GM19397 (cell line): ENCODE results near the gene AGPS.
"Not testable (repeated sequence)": the region's sequence is repeated elsewhere in the genome, so short reads cannot be mapped to it uniquely, and the experiment has no call there.

ENCODE experiments used
- ATAC-seq: cut with Tn5 transposase; IDR thresholded peaks from one replicate; pipeline ENCODE4 v1.9.1; 2021; ENCODE audit warnings: mild to moderate bottlenecking, moderate library complexity; ENCODE audit not compliant: unreplicated experiment

AGPS gene

DNA sequence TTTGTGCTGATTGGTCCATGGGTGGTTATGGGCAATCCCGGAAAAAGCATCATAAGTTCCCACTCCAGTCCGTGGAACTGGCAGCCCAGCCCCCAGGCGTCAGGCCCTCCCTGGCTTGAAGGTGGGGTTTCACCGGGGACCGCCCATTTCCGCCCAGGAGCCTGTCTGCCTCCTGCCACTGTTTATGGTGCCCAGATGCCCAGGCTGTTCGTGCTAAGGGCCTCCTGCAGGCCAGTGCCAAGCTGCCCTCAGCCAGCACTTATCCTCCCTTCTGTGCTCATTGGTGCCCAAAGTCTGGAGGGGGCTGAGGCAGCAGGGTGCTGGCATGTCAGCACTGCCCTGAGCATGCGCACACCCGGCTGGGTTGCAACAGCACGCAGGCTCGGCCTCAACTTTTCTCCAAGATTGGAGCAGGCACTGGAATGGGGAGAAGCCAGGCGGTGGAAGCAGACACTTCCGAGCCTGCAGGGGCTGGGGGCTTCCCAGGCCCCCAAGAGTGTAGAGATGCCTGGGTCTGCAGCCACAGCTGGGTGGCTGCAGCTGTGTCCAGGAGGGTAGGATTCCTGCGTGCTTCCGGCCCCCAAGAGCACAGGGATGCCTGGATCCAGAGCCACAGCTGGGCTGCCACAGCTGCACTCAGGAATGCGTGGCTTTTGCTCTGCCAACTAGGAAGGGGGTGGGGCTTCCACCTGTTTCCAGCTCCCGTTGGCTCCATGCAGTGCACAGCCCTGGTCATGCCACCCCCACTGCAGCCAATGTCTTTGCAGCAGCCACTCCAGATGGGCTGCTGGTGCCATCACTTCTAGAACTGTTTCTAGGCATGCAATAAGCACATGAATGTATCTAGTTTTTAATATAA lies 74.0 kb downstream of the AGPS start:
- no peak for ATAC-seq

GRCh38 chr2:177467646-177468045 lies 75.1 kb downstream of the AGPS start:
- no peak for ATAC-seq

DNA sequence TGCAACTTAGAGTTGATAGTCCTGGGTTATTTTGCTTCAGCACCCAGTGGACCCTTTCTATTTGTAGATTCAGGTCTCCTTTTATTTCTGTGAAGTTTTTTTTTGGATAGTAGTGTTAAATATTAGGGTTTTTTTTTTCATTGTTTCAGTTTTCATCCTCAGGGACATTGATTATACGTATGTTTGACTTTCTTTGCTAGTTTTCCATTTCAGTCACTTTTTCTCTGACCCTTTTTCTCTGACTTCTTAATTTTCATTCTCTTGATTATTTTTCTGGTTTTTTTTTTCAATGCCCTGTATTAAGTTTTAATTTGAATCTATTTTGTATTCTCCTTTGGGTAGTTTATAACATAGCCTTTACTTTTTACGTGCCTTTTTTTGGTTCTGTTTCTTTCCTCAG lies 79.4 kb downstream of the AGPS start:
- ATAC-seq = no peak

- ATAC-seq = no peak
Observed at GRCh38 chr2:177474301-177474700, 81.7 kb downstream of the AGPS start.

- ATAC-seq = no peak
Observed at GRCh38 chr2:177474998-177475397, 82.4 kb downstream of the AGPS start.

DNA sequence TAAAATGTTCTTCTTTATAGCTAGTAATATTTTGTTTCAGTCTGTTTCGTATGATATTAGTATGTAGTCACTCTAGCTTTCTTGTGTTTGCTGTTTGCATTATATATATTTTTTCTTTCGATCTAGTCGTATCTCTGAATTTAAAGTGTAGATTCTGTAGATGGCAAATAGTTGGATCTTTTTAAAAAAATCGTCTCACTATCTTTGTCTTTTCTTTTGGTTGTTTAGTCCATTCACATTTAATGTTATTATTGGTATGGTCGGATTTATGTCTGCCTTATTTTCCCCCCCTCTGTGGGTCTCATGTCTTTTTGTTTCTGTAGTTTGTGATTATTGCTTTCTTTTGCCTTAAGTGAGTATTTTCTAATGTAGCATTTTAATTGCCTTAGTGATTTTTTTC lies 84.3 kb downstream of the AGPS start:
- no peak for ATAC-seq

- no peak for ATAC-seq
Observed at GRCh38 chr2:177478029-177478428, 85.5 kb downstream of the AGPS start.

- no peak for ATAC-seq
Observed at GRCh38 chr2:177478907-177479306, 86.3 kb downstream of the AGPS start.

DNA sequence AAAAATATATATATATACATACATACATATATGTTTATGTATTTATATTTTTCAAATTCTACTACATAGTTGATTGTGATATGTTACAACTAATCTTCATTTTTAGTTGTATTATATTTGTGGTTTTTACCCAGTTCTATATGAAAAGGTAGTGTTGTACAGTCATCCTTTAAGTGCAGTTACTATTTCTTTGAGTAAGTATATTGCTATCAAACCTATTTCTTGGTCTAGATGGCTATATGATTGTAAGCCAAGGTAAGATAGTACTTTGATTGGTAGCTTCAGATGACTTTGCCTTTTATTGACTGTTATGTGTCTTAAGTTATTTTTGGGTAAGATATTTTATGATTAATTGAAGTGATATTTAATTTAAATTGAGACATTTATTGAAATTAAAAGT lies 89.6 kb downstream of the AGPS start:
- no peak for ATAC-seq

DNA sequence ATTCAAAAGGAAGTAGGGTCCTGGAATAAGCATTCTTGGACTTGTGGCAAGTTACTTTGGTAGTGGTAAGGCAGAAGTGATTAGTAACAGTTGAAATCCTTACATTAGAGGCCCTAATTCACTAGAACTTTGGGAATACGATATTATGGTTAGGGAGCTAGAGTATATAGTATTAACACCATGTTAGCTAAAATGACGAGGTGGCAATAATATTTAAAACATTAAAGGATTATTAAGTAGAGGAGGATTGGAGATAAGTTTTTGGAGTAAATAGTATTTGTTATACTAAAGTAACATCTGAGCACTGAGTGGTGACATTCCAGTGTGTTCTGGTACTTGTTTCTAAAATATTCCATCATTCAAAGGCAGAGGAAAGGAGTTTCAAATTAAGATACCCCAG lies 91.0 kb downstream of the AGPS start:
- ATAC-seq = no peak

DNA sequence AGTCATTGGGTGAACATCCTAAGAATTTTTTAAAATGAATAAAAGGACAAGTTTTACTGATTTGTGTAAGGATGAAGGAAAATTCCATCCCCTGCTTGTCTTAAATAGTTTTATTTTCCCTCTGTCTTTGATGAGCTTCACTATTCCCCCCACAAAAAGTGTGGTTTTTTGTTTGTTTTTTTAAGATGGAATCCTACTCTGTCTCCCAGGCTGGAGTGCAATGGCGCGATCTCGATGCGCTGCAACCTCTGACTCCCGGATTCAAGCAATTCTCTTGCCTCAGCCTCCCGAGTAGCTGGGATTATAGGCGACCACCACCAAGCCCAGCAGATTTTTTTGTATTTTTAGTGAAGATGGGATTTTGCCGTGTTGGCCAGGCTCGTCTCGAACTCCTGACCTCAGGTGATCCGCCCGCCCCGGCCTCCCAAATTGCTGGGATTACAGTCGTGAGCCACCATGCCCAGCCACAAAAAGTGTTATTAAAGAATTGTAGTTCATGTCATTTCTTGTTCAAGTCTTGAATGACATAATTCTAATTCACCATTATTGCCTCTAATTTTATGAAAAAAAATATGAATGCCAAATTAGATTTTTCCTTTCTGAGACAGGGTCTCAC lies 91.7 kb downstream of the AGPS start:
- ATAC-seq = no peak

DNA sequence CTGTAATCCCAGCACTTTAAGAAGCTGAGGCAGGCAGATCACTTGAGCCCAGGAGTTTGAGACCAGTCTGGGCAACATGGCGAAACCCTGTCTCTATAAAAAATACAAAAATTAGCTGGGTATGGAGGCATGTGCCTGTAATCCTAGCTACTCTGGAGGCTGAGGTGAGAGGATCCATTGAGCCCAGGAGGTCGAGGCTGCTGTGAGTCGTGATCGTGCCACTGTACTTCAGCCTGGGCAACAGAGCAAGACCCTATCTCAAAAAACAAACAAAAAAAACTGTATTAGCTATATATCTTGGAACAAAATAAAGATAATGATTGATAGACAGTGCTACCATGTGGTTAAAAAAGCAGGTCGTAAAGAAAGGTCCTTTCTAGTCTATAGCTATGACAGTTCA lies 93.1 kb downstream of the AGPS start:
- not testable (repeated sequence) for ATAC-seq

GRCh38 chr2:177489719-177490301 lies 97.2 kb downstream of the AGPS start:
- ATAC-seq = no peak

GRCh38 chr2:177495945-177496344 lies 103.4 kb downstream of the AGPS start:
- no peak for ATAC-seq

GRCh38 chr2:177496921-177497320 lies 104.3 kb downstream of the AGPS start:
- no peak for ATAC-seq

DNA sequence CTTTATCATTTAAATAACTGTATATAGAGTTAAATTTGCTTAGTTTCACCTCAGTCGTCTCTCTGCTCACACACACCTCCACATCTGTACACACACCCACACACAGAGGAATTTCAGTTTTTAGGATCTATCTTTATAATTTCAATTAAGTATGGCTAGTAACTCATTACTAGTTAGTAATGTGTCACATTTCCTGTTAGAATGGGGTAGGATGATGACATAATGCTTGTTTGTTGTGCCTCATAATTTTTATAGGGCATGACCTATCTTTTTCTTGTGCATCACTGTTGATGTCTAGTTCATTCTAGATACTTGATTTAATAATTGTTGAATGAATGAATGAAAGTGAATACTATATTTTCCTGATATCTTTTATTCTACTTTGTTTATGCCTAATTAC lies 108.6 kb downstream of the AGPS start:
- no peak for ATAC-seq

- no peak for ATAC-seq
Observed at GRCh38 chr2:177506505-177506904, 113.9 kb downstream of the AGPS start.

- ATAC-seq = no peak
Observed at GRCh38 chr2:177506998-177507397, 114.4 kb downstream of the AGPS start.

DNA sequence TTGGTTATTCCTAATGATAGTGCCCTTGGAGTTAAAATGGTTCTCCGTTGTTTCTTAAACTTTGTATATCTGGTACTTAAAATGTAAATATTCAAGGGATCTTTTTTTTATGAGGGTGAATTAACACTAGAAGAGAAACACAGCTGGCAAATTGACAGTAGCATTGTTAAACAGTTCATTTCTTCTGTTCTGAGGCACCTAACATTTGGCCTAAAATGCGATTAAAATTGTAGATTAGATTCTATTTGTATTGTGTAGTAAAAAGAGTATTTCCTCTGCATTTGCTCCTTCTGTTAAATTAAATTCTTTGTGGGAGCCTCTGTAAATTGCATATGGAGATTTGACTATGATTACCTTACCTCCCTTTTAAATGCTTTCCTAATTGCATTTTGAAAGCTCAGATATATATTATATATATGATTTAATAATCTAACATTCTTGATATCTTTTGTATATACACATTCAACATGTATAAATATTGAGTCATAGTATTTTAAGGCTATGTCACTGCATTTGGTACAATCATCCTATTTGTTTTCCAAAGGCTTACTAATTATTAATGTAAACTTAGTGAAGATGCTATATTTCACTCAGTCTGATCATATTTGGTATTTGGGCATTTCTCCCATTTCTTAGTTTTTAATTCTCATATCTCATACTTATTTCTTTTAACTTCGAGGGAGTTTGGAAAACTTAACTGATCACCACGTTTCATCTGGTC lies 124.4 kb downstream of the AGPS start:
- no peak for ATAC-seq

DNA sequence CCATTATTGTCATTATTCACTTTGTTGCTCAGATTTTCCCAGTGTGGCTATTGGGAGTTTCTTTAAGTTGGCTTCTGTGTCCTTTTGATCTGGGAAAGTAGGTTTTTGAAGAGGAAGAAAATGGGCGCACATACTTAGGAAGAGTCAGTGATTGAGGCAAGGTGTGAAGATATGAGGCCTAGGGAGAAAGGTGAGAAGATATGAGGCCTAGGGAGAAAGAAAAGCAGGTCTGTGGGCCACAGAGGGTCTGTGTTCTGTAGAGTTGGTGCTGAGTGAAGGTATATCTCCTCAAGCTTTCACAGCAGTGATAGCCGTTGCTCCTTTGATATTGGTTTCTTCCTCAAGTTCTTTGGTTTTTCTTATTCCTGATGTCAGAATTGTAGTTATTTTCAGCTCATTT lies 126.2 kb downstream of the AGPS start:
- no peak for ATAC-seq

DNA sequence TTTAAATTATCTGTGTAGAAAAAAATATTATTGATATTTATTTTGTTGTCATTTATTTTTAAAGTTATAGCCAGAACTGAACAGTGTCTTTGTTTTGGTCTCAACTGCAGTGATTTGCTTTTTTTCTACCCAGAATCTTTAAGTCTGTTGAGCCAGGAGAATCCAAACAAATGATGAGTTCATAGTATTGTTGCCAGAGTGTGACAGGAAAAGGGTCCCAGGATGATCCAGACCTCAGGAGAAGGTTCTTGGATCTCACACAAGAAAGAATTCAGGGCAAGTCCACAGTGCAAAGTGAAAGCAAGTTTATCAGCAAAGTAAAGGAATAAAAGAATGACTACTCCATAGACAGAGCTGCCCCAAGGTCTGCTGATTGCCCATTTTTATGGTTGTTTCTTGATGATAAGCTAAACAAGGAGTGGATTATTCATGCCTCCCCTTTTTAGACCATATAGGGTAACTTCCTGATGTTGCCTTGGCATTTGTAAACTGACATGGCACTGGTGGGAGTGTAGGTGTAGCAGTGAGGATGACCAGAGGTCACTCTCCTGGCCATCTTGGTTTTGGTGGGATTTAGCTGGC lies 127.1 kb downstream of the AGPS start:
- no peak for ATAC-seq
